ENCODE measurements around the gene PLXNA4.

The PLXNA4 gene

DNA sequence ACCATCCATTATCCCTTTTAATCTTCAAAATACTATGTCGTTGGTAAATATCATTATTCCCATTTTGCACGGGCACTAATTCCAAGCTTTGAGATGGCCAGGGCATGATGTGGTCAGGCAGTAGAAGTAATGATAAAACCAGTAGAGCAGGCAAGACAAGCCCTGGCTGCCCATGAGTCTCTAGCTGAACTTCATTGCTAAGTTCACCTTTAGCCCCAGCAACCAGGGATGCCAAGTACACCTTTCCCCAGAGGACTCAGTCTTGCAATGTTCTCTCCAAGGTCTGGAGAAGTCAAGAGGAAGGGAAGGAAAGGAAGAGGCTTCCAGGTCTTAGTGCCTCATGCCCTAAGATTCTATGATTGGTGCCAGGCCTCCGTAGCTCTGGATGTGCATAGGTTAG, 203.2 kb downstream of the PLXNA4 start:
- no peaks in the 10 kb centered on the region for H3K4me1 ChIP-seq (ENCODE audit: insufficient read depth, low read length, severe bottlenecking)

DNA sequence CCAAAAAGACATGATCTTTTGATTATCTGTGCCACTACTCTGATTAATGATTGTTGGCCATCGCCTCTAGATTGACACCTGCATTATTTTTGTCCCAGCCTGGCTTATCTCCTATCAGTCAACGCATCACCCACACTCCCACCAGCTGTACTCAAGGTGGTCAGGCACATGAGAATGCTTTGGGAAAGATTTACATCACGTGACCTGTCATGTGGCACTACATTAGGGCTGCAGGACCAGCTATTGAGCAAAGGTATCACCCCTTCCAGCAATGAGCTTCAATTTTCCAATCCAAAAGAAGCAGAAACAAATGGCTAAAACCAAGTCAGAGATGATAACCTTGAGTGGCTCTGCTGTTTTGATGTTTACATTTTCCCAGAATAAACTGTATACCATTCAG, 204.3 kb downstream of the PLXNA4 start:
- Histone ChIP-seq H3K9ac (ENCODE audit: low read length) (no peak overlapping the region), H3K4me1 (ENCODE audit: insufficient read depth, low read length, severe bottlenecking) (no peaks in the 10 kb centered on the region), H3K9me2 (ENCODE audit: low read depth, low read length) (no peaks in the 10 kb centered on the region), H3K36me3 (ENCODE audit: insufficient read depth, low read length) (no peaks in the 10 kb centered on the region), H3K9me3 (ENCODE audit: low read length) (no peaks in the 10 kb centered on the region), H4K20me1 (ENCODE audit: insufficient read depth, low read length) (no peaks in the 10 kb centered on the region), H3K27ac (ENCODE audit: low read depth, low read length, poor library complexity, severe bottlenecking) (no peak overlapping the region), H3K79me2 (ENCODE audit: insufficient read depth, low read length) (no peaks in the 10 kb centered on the region), H3K4me2 (ENCODE audit: low read length) (no peak overlapping the region), H3F3A (ENCODE audit: insufficient read depth, low read length) (no peaks in the 10 kb centered on the region), H3K4me3 (ENCODE audit: low read depth, low read length, poor library complexity, severe bottlenecking) (no peak overlapping the region), H2AFZ (ENCODE audit: low read length) (no peak overlapping the region), H3K27me3 (ENCODE audit: insufficient read depth, low read length) (peaks cover 3% of the 10 kb centered on the region; the same call in 1 of the 2 replicates)
- no peak for TF ChIP-seq EZH2 (IDR thresholded peaks at IDR 0.05; ENCODE audit: borderline replicate concordance, low read length)
- TF ChIP-seq, protein P1, sequence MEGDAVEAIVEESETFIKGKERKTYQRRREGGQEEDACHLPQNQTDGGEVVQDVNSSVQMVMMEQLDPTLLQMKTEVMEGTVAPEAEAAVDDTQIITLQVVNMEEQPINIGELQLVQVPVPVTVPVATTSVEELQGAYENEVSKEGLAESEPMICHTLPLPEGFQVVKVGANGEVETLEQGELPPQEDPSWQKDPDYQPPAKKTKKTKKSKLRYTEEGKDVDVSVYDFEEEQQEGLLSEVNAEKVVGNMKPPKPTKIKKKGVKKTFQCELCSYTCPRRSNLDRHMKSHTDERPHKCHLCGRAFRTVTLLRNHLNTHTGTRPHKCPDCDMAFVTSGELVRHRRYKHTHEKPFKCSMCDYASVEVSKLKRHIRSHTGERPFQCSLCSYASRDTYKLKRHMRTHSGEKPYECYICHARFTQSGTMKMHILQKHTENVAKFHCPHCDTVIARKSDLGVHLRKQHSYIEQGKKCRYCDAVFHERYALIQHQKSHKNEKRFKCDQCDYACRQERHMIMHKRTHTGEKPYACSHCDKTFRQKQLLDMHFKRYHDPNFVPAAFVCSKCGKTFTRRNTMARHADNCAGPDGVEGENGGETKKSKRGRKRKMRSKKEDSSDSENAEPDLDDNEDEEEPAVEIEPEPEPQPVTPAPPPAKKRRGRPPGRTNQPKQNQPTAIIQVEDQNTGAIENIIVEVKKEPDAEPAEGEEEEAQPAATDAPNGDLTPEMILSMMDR (IDR thresholded peaks at IDR 0.05; ENCODE audit: low read length) = no peak

More for the DNA sequence above, 203.2 kb downstream of the PLXNA4 start:
- TF ChIP-seq, protein P1 (IDR thresholded peaks at IDR 0.05; ENCODE audit: low read length) = no peak
- TF ChIP-seq EZH2 (IDR thresholded peaks at IDR 0.05; ENCODE audit: borderline replicate concordance, low read length) = no peak
- no peak overlapping the region for H3K27ac ChIP-seq (ENCODE audit: low read depth, low read length, poor library complexity, severe bottlenecking)
- H3K4me2 ChIP-seq (ENCODE audit: low read length) = no peak overlapping the region
- H3K9ac ChIP-seq (ENCODE audit: low read length) = no peak overlapping the region
- H2AFZ ChIP-seq (ENCODE audit: low read length) = no peak overlapping the region
- H4K20me1 ChIP-seq (ENCODE audit: insufficient read depth, low read length) = no peaks in the 10 kb centered on the region
- H3K9me3 ChIP-seq (ENCODE audit: low read length) = no peaks in the 10 kb centered on the region
- H3K9me2 ChIP-seq (ENCODE audit: low read depth, low read length) = no peaks in the 10 kb centered on the region
- H3F3A ChIP-seq (ENCODE audit: insufficient read depth, low read length) = no peaks in the 10 kb centered on the region
- no peak overlapping the region for H3K4me3 ChIP-seq (ENCODE audit: low read depth, low read length, poor library complexity, severe bottlenecking)
- peaks cover 3% of the 10 kb centered on the region; the same call in 1 of the 2 replicates for H3K27me3 ChIP-seq (ENCODE audit: insufficient read depth, low read length)
- no peaks in the 10 kb centered on the region for H3K79me2 ChIP-seq (ENCODE audit: insufficient read depth, low read length)
- H3K36me3 ChIP-seq (ENCODE audit: insufficient read depth, low read length) = no peaks in the 10 kb centered on the region

DNA sequence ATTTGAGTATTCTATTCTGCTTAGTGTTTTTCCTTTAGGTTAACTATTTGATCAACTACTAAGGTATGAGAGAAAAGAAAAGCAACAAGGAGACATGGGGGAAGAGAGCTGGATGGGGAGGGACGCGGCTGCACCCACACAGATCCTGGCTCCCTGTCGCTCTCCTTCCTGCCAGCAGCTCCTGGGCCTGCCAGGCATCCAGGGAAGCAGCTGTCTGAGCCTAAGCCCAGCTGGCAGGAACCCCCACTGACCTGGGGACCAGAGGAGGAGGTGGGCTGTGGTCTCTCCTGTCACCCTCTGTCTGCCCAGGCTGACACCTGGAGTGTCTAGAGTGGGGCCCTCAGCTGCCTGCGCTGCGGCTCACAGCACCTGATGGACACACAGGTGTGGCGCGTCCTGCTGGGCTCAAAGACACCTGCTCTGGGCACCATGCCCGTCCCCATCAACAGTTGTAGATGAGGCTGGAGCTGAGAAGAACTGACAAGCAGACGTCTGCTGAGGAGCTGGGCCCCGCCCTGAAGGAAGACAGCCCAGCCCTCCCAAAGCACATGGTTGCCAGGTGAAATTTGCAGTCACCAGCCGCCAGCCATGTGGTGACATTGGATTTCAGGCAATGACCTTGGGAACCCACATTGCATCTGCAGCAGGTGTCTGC, 207.9 kb downstream of the PLXNA4 start:
- no peak overlapping the region for H3K9ac ChIP-seq (ENCODE audit: low read length)
- H3K27ac ChIP-seq (ENCODE audit: low read depth, low read length, poor library complexity, severe bottlenecking) = no peak overlapping the region
- TF ChIP-seq EZH2 (IDR thresholded peaks at IDR 0.05; ENCODE audit: borderline replicate concordance, low read length) = no peak
- TF ChIP-seq, protein P1 (IDR thresholded peaks at IDR 0.05; ENCODE audit: low read length) = no peak
- H3K4me1 ChIP-seq (ENCODE audit: insufficient read depth, low read length, severe bottlenecking) = no peaks in the 10 kb centered on the region
- H3K9me2 ChIP-seq (ENCODE audit: low read depth, low read length) = no peaks in the 10 kb centered on the region
- no peaks in the 10 kb centered on the region for H3K36me3 ChIP-seq (ENCODE audit: insufficient read depth, low read length)
- H4K20me1 ChIP-seq (ENCODE audit: insufficient read depth, low read length) = no peaks in the 10 kb centered on the region
- no peak overlapping the region for H2AFZ ChIP-seq (ENCODE audit: low read length)
- H3K4me3 ChIP-seq (ENCODE audit: low read depth, low read length, poor library complexity, severe bottlenecking) = no peak overlapping the region
- H3K4me2 ChIP-seq (ENCODE audit: low read length) = no peak overlapping the region
- H3K79me2 ChIP-seq (ENCODE audit: insufficient read depth, low read length) = no peaks in the 10 kb centered on the region
- H3K27me3 ChIP-seq (ENCODE audit: insufficient read depth, low read length) = 0 out of 2 replicates have a peak, but pooled peaks cover 3% of the 10 kb centered on the region
- no peaks in the 10 kb centered on the region for H3F3A ChIP-seq (ENCODE audit: insufficient read depth, low read length)
- no peaks in the 10 kb centered on the region for H3K9me3 ChIP-seq (ENCODE audit: low read length)
